ENCODE results near the gene IMPA2.

- no peak for TF ChIP-seq EZH2 (IDR thresholded peaks at IDR 0.05; ENCODE audit: insufficient read depth, poor library complexity, severe bottlenecking)
- no peak for TF ChIP-seq EZH2phosphoT487 (IDR thresholded peaks at IDR 0.05; ENCODE audit: insufficient read depth, low read depth)
Measured at GRCh38 chr18:12061685-12062084, 80.4 kb downstream of the IMPA2 start.
